ENCODE data around the gene IMP4. TPM values are rescaled to one million over a fixed set of nuclear protein-coding genes. Genes with fewer than 3 reads are reported as not detected.

The IMP4 gene
- total RNA-seq, 3 donors from 2014 or later, result 52.7 to 70.4 (median 56.0) TPM

DNA sequence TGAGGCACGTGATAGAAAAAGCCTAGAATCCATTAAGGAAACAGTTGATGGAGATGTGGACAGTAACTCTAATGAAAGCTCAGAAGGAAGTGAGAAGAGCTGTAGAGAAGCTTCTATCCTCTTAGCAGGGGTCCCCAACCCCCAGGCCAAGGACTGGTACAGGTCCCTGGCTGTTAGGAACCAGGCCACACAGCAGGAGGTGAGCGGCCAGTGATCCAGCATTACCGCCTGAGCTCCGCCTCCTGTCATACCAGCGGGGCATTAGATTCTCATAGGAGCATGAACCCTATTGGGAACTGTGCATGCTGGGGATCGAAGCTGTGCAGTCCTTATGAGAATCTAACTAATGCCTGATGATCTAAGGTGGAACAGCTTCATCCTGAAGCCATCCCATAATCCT is 8.7 kb upstream of the IMP4 start:
- intact Hi-C loops (cut with DNase I, micrococcal nuclease), result loop anchor here (10.0 kb wide), 1 partner anchor 149 kb away; the partner anchor contains the start of genes MZT2B (in 2 of the 2) and SMPD4 (in 2 of the 2)
- no peak for ATAC-seq
- no peaks in the 10 kb centered on the region for H3K9me3 ChIP-seq
- no peak overlapping the region for H3K4me3 ChIP-seq
- no peak for DNase-seq
- no peaks in the 10 kb centered on the region for H3K4me1 ChIP-seq (ENCODE audit: low read depth)
- TF ChIP-seq, protein P1, sequence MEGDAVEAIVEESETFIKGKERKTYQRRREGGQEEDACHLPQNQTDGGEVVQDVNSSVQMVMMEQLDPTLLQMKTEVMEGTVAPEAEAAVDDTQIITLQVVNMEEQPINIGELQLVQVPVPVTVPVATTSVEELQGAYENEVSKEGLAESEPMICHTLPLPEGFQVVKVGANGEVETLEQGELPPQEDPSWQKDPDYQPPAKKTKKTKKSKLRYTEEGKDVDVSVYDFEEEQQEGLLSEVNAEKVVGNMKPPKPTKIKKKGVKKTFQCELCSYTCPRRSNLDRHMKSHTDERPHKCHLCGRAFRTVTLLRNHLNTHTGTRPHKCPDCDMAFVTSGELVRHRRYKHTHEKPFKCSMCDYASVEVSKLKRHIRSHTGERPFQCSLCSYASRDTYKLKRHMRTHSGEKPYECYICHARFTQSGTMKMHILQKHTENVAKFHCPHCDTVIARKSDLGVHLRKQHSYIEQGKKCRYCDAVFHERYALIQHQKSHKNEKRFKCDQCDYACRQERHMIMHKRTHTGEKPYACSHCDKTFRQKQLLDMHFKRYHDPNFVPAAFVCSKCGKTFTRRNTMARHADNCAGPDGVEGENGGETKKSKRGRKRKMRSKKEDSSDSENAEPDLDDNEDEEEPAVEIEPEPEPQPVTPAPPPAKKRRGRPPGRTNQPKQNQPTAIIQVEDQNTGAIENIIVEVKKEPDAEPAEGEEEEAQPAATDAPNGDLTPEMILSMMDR (IDR thresholded peaks at IDR 0.05), result no peak
- H3K36me3 ChIP-seq (ENCODE audit: low read depth), result no peaks in the 10 kb centered on the region

DNA sequence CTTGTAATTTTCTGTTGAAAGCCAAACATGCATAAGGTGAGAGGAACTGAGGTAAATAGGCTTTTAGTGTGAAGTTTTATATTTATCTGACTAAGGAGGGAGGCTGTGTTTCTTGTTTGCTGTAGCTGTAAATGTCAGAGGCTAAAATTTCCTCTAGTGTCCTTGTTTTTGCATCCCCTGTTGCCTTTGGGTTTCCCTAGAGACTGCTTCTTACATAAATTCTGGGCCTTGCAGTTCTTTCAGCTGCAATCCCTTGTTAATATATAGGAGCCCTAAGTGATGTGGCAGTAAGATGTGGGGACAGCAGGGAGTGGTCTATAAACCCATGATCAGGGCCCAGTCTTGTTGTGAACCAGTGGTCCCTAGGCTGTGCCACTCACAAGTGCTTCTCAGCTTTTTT is 7.5 kb upstream of the IMP4 start:
- Histone ChIP-seq H3K4me1 (ENCODE audit: low read depth) (no peaks in the 10 kb centered on the region), H3K36me3 (ENCODE audit: low read depth) (no peaks in the 10 kb centered on the region), H3K4me3 (no peak overlapping the region), H3K9me3 (no peaks in the 10 kb centered on the region)
- intact Hi-C loops (cut with DNase I, micrococcal nuclease), result loop anchor here (10.0 kb wide), 1 partner anchor 150 kb away; the partner anchor contains the start of genes MZT2B (in 2 of the 2) and SMPD4 (in 2 of the 2)
- TF ChIP-seq, protein P1 (IDR thresholded peaks at IDR 0.05), result no peak
- no peak for ATAC-seq
- no peak for DNase-seq

DNA sequence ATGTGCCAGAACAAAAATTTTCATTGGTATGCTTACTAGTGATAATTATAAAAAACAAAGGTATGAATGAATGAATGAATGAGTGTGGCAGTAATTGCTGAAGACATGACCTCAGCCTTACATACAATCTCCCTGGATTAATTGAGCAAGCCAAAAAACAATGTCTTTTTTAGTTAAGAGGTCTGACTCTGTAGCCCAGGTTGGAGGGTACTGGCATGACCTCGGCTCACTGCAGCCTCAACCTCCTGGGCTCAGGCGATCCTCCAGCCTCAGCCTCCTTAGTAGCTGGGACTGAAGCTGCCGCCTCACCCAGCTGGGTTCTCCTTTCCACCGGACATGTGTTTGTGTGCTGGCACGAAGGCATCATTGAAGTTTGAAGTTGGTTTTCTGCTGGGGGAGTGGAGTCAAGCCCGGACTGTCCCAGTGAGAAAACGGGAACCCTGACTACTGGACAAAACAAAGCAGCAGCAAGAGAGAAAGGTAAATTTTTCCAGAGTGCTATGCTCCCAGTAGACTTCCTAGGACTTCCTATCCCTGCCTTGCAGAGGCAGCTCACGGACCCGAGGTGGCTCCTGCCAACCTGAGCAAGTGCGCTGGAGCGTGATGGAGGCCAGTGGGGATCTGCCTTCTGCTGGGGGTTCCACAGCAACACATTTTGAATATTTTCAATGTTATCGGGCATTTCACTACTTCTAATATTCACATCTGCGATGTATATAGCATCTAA is 6.4 kb upstream of the IMP4 start:
- Histone ChIP-seq H3K9me3 (no peaks in the 10 kb centered on the region), H3K36me3 (ENCODE audit: low read depth) (no peaks in the 10 kb centered on the region), H3K4me3 (no peak overlapping the region), H3K4me1 (ENCODE audit: low read depth) (peaks cover 3% of the 10 kb centered on the region)
- ATAC-seq (no peak), DNase-seq (no peak)
- TF ChIP-seq, protein P1 (IDR thresholded peaks at IDR 0.05), result no peak
- intact Hi-C loops (cut with DNase I, micrococcal nuclease), result loop anchor here (10.0 kb wide), 1 partner anchor 152 kb away; the partner anchor contains the start of genes MZT2B (in 2 of the 2) and SMPD4 (in 2 of the 2)

DNA sequence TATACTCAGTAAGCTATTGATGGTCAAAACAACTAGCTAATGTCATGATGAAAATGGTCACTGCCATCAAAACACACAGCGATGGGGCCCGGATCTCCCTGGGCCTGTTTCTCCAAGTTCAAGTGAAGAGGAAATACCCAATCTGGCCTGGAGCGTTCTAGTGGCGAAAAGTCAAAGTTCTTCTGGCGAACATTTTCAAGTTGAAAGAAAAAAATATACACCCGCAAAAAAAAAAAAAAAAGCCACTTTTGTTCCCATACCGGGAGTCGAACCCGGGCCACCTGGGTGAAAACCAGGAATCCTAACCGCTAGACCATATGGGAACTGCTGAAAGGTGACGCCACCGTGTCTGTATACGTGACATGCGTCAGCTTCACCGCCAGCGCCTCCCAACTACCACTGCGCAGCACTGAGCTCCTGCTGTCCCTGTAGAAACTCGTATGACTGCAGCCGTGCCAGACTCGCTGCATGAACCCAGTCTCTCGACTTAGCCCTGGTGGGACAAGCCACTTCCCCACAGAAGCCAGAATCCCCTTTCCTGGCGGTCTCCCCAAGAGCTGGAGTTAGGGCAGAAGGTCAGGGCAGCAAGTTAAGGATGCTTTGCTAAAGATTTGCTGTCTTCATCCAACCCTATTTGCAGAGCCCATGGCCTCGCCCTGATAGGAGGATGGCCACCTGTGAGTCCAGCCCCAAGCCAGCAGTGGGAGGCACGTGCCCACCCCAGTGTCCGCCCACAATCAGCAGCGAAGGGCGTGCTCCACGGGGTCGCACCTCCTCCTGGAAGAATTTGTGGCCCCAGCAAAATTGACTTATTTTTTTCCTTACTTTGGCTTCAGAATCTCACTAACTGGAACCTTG is 5.6 kb upstream of the IMP4 start:
- Histone ChIP-seq H3K9me3 (no peaks in the 10 kb centered on the region), H3K36me3 (ENCODE audit: low read depth) (no peaks in the 10 kb centered on the region), H3K4me3 (no peak overlapping the region), H3K4me1 (ENCODE audit: low read depth) (peaks cover 6% of the 10 kb centered on the region)
- TF ChIP-seq, protein P1 (IDR thresholded peaks at IDR 0.05), result no peak
- intact Hi-C loops (cut with DNase I, micrococcal nuclease), result loop anchor here (10.0 kb wide), 1 partner anchor 152 kb away; the partner anchor contains the start of genes MZT2B (in 2 of the 2) and SMPD4 (in 2 of the 2)
- ATAC-seq (peak; percentile 75), DNase-seq (peak; percentile 80 to 92 (median 89))

DNA sequence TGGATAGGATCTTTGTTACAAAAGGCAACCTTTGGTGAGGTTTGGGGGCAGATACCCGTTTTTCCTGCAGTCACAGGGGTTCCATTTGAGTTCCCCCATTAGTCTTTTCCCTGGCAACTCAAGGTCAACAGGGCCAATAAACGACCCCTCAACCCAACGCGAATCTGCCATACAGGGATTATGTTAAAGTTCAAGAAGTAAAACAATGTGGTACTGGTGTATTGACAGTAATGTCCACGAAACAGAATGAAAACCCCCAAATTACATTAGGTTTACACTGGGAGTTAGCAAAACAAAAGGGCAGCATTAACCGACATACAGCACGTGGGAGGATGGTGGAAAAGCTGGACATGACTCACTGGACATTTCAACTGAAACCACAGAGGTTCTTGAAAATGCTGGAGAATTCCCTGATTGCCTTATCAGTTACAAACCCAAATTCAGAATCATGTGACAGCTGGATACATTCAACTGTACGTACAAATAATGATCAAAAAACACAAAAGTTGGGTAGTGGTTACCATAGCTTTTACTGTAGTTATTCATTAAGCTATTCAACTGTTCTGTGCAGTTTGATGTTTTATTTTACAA is 4.9 kb upstream of the IMP4 start:
- TF ChIP-seq, protein P1 (IDR thresholded peaks at IDR 0.05), result no peak

More for the DNA sequence above, 4.9 kb upstream of the IMP4 start:
- no peaks in the 10 kb centered on the region for H3K9me3 ChIP-seq
- no peaks in the 10 kb centered on the region for H3K36me3 ChIP-seq (ENCODE audit: low read depth)
- intact Hi-C loops (cut with DNase I, micrococcal nuclease), result loop anchor here (10.0 kb wide), 1 partner anchor 153 kb away; the partner anchor contains the start of genes MZT2B (in 2 of the 2) and SMPD4 (in 2 of the 2)
- no peak for ATAC-seq
- DNase-seq, result no peak
- H3K4me1 ChIP-seq (ENCODE audit: low read depth), result peaks cover 6% of the 10 kb centered on the region
- H3K4me3 ChIP-seq, result no peak overlapping the region

All from mucosa of descending colon (tissue), 3 donors.